ENCODE measurements around the gene ZNF554. TPM values are rescaled to one million over a fixed set of nuclear protein-coding genes. Genes with fewer than 3 reads are reported as not detected.

The ZNF554 gene
- total RNA-seq, 1 donor from 2014 or later = 2.9 TPM

GRCh38 chr19:2865334-2866100, 45.8 kb downstream of the ZNF554 start:
- intact Hi-C loops (cut with micrococcal nuclease) = no loop called here

- intact Hi-C loops (cut with micrococcal nuclease) = no loop called here
These were observed 46.9 kb downstream of the ZNF554 start for GRCh38 chr19:2866495-2867024.

GRCh38 chr19:2867025-2867991, 47.6 kb downstream of the ZNF554 start, which contains the start of gene ZNF556:
Gene ZNF556, plus strand, starts transcription at chr19:2867335. Its CDS starts 87 bp downstream, at chr19:2867422.
- intact Hi-C loops (cut with micrococcal nuclease) = no loop called here

GRCh38 chr19:2869618-2870017, 50.0 kb downstream of the ZNF554 start:
- intact Hi-C loops (cut with micrococcal nuclease) = no loop called here

GRCh38 chr19:2872175-2872574, 52.5 kb downstream of the ZNF554 start:
- intact Hi-C loops (cut with micrococcal nuclease) = loop anchor here (2.0 kb wide), 1 partner anchor 223 kb away; no protein-coding TSS in a partner anchor

- intact Hi-C loops (cut with micrococcal nuclease) = no loop called here
These were observed 58.0 kb downstream of the ZNF554 start for GRCh38 chr19:2877398-2878331.

GRCh38 chr19:2883686-2884439, 64.2 kb downstream of the ZNF554 start:
- intact Hi-C loops (cut with micrococcal nuclease) = no loop called here

GRCh38 chr19:2885736-2886135, 66.1 kb downstream of the ZNF554 start:
- intact Hi-C loops (cut with micrococcal nuclease) = no loop called here

Other genes starting within 250 kb of the ZNF554 start
- gene GNG7, start 117.2 kb upstream of the ZNF554 start, total RNA-seq = 0.11 and 0.14 TPM in 2 replicates
- 0.23 TPM in 1 of 2 replicates, not detected in the other for gene DIRAS1, start 98.5 kb upstream of the ZNF554 start, total RNA-seq
- 30.9 and 31.2 TPM in 2 replicates for gene SLC39A3, start 79.9 kb upstream of the ZNF554 start, total RNA-seq
- 48.1 and 50.1 TPM in 2 replicates for gene SGTA, start 36.6 kb upstream of the ZNF554 start, total RNA-seq
- 113 and 115 TPM in 2 replicates for gene THOP1, start 34.4 kb upstream of the ZNF554 start, total RNA-seq
- gene ZNF555, start 21.6 kb downstream of the ZNF554 start, total RNA-seq = 0.70 and 1.2 TPM in 2 replicates
- not detected in 2 replicates for gene ZNF556, start 47.5 kb downstream of the ZNF554 start, total RNA-seq
- 2.7 and 3.9 TPM in 2 replicates for gene ZNF57, start 81.1 kb downstream of the ZNF554 start, total RNA-seq
- 4.2 and 4.3 TPM in 2 replicates for gene ZNF77, start 125.1 kb downstream of the ZNF554 start, total RNA-seq
- gene TLE6, start 157.7 kb downstream of the ZNF554 start, total RNA-seq = 1.0 and 1.9 TPM in 2 replicates
- gene TLE2, start 209.4 kb downstream of the ZNF554 start, total RNA-seq = 1.1 and 1.9 TPM in 2 replicates
- 730 and 731 TPM in 2 replicates for gene TLE5, start 242.6 kb downstream of the ZNF554 start, total RNA-seq